Activated CD8-positive, alpha-beta memory T cell treated with anti-CD3 and anti-CD28 coated beads for 24 hours (primary cell): Measurements from ENCODE around the gene DDI1.

Source experiments
- DNase-seq: peaks from one replicate; pipeline ENCODE4 v3.0.0-alpha.2; 2020

The DDI1 gene

DNA sequence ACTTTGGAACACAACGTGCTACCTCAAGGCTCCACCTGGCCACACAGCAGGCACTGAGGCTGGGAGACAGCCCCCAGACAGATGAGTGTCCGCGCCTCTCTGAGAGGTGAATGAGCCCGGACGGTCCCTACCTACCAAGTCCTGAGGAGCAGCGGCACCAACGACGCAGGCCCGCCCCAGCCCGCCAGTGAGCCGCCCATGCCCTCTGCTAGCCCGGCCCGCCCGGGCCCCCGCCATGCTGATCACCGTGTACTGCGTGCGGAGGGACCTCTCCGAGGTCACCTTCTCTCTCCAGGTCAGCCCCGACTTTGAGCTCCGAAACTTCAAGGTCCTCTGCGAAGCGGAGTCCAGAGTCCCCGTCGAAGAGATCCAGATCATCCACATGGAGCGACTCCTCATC lies at the start of gene DDI1:
Gene DDI1 (plus strand): TSS at position 53 of the 400 bp plus-strand sequence. CDS start 183 bp downstream, at position 236.
- no peak for DNase-seq

GRCh38 chr11:103987629-103988594 lies 48.5 kb upstream of the DDI1 start:
- no peak for DNase-seq

GRCh38 chr11:103988595-103988969 lies 47.9 kb upstream of the DDI1 start:
- DNase-seq = no peak

- no peak for DNase-seq
These were observed 42.9 kb upstream of the DDI1 start for GRCh38 chr11:103993507-103993906.

DNA sequence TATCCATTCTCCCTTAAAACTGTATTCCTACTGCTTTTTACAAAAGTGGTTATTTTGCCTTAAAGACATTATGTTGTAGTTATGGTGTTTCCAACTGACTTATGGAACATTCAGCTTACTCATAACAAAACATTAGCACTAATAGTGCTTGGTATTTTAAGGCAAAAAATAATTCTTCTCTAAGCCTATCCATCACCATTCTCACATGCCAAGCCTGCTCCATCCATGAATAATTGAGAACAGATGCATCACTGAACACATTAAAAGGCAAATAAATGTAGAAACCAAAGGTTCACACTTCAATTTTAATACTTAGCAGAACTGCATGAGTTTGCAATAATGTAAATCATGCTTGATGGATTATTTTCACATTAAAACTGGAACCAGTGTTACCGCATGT lies 42.3 kb upstream of the DDI1 start:
- no peak for DNase-seq

- no peak for DNase-seq
These were observed 41.9 kb upstream of the DDI1 start for GRCh38 chr11:103994518-103994917.

DNA sequence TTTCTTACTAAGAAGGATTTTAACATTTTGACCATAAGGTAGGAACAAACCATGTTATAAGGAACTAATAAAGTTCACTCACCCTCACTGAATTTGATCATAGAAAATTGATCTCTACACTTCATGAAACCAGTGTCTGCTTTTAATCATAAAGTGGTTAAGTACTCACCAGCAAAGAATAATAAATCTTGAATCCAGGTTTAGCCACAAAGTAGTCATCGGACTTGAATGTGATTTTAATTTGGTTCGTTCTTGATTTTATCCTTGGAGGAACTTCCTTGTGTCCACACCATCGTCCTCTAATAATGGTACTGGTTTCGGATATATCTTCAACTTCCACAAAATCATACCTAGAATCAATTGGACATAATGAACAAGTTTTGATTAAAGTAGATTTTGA lies 40.5 kb upstream of the DDI1 start:
- DNase-seq = no peak

DNA sequence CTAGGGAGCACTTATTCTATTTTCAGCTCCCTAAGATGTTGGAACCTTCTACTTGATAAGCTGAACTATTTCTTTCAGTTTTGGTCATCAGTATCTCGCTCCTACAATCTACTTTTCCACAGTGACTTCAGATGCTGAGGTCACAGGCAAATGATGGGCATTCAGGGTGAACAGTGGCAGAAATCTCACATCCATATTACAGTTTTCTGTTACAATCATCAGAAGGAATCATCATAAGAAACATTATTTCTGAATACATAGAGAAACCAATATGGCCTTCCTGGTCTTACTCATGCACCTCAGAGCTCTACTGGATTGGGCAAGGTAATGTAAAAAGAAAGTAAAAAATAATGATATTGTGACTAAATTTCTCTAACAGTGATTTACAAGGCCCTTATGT lies 39.4 kb upstream of the DDI1 start:
- no peak for DNase-seq

GRCh38 chr11:103998826-103999508 lies 37.5 kb upstream of the DDI1 start:
- no peak for DNase-seq

GRCh38 chr11:104000798-104001197 lies 35.6 kb upstream of the DDI1 start:
- no peak for DNase-seq

DNA sequence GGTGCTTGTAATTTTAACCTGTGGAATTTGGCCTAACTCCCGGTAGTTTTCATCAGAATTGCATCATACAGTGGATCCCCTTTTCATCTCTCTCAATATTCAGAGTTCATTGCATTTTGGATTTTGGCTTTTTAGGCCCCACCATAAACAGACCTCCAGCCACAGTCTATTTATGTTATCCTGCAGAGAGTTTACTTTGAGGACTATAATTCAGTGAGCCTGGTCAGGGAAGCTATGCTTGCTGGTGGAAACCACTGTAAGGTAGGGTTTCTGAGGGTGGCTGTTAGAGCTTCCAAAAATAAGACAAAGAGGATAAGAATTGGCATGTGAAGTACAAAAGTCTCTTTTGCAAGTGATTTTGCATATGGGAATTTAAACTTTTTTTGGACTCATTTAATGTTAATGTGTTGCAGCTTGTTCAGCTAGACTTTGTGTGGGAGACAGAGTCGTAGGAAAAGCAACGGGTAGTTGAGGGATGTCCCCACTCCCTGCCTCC lies 34.8 kb upstream of the DDI1 start:
- no peak for DNase-seq

DNA sequence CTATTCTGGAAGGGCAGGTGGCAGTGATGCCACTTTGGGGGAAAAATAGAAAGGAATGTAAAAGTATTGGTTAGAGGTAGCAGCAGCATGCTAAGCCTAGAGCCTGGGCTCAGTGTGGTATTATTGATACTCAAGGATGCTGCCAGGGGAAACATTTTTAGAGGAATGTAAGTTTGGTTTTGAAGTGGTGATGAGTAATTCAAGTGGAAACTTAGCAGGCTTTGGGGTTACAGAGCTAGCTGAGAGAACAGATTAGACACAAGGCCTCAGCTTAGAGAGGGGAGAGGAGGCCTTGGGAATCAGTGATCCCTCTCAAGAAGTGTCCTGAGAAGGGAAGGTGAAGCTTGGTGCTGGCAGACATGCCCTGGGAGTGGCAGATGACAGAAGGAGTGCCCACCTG lies 32.9 kb upstream of the DDI1 start:
- no peak for DNase-seq

DNA sequence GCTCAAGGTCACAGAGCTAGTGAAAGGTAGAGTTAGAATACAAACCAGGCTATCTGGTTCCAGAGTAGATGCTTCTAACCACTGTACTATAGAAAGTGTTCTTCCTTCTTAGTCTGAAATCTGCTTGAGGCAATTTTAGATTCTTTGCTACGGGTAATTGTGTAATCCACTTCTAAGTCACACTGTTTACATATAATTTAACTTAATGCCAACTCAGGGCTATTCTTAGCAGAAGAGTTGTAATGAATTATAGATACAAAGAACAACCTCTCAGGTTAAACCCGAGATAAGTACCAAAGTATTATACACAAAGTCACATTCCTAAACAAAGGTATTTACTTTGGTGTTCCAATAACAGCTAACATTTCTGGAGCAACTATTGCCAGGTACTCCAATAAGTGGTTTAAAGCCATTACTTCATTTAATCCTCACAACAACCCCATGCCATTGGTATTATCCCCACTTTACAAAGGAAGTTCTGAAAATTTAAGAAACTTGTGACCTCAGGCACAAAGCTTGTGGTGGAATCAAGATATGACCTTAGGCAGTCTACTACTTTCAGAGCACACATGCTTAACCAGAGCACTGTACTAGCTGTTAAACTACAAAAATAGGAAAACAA lies 31.1 kb upstream of the DDI1 start:
- DNase-seq = no peak

GRCh38 chr11:104009744-104010143 lies 26.7 kb upstream of the DDI1 start:
- no peak for DNase-seq

DNA sequence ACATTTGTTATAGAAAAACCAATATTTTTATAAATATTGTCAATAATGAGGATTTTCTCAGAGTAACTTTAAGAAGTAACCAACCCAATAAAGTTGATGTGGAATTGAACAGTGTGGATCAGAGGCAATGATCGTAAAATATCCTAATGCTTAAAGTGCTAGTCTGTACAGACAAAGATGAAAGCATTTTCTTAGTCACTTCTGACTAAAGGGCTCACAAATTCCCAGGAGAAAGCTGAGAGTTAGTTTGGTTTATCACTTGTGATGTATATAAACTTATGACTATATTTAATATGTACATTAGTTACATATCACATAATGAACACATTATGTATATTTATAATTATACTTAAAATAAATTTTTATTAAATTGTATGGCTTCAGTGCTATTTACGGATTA lies 25.4 kb upstream of the DDI1 start:
- no peak for DNase-seq

DNA sequence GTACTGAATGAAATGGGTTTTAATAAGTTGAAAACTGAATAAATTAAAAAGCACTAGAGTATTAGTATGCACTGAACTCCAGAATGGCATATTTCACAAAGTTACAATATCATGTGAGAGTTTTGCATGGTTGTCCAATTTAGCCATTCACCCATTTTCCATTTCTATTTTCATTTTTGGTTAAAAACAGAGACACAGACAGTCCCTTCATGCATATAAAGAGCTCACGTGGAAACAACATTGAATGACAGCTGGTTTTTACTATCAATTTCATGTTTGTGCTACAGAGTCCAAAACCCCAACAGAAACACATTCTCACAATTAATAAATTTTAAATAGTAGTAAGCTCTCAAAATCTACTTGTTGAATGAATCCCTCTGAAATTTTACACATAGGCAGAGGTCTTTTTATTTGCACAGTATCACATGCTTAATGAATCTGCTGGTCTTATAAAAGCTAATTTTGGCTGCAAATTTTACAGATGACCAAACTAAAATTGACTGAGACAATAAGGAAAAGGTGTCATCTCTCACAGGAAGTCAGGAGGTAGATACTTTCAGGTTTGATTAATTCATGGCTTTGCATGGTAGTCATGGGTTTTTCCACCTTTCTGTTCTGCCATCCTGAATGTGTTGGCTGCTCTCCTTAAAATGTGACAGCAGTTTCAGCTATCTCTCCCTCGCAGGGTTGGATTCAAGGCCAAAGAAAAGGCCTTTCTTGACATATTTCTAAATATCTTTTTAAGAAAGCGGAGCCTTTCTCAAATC lies 20.6 kb upstream of the DDI1 start:
- DNase-seq = no peak

DNA sequence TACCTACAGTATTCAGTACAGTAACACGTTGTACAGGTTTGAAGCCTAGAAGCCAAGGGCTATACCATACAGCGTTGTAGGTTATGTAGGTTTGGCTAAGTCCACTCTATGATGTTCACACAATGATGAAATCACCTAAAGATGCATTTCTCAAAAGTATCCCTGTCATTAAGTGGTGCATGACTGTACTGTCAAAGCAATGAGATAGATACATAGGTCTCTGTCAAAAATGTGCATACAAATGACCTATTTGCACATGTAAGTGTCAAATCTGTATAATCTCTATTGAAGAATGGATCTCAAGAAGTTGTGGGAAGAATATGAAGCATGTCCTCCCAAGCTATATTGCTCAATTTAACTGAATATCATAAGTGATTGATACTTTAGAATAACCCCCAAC lies 11.9 kb upstream of the DDI1 start:
- no peak for DNase-seq

DNA sequence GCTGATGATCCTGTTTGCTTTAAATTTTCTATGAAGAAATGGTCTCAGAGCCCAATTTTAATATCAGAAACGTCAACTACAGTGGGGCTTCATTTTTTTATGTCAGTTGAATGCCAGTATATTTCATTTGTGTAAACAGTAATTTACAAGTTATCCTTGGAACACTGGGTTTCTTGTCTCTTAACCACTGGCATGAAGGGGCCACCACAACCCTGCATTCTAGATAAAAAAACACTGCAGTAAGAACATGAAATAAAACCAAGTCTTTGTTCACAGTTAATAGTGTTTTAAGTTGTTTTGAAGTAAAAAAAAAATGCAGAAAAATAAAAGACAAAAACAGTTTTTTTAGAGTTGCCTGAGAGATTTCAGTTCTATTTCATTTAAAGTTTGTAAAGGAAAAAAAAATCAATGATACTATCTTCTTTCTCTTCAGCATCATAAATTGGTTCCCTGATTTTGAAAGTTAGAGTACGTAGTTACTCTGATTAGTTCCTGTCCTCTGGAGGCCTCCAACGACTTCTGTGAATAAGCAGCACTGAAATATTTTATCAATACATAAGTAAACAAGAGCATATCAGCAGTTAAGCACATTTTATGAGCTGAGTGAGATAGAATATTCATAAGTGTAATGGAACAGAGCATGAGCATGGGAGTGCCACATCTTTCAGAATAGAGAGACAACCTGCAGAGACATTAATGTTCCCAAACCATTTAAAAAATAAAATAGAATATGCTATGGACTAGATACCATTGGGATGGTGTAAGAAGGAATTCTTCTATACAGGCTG lies 7.8 kb upstream of the DDI1 start:
- no peak for DNase-seq

- no peak for DNase-seq
These were observed 3.3 kb upstream of the DDI1 start for GRCh38 chr11:104033134-104033533.

DNA sequence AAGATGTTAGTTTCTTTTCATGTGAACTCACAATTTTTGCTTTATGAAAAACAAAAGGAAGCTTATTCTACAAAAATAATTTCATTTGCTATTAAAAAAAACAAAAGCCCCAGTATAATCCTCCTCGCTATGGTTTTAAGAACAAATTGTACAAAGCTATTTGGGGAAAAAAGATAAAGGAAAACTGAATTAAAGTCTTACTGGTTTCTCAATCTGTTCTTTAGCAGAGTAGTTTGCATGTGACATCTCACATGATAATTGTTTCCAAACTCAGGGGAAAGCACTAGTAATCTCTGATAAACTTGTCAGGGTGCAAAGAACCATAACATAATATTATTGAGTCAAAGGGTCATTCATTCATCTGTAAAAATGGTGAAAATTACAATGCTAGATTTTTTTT lies 2.9 kb upstream of the DDI1 start:
- DNase-seq = no peak

GRCh38 chr11:104036995-104037394 lies 555 bp downstream of the DDI1 start:
- no peak for DNase-seq

DNA sequence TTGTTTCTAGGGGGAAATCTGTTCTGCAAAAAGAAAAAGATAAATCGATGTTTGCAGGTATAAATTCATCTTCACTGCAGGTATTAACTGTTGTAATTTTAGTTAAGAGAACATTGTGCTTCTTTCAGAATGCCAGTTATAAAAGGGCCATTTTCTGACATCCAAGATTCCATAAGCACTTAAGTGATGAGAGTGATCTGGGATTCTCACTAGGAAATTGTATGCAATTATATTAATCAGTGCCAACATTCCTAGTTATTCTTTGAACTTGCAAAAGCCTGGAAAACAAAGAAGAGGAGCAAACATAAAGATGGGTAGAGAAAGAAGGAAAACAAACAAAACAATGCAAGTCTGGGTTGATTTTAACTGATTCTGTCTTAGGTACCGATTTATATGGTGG lies 5.4 kb downstream of the DDI1 start:
- DNase-seq = no peak
